Stimulated activated CD8-positive, alpha-beta memory T cell treated with anti-CD3 and anti-CD28 coated beads, Interleukin-2, amount 100 ng/mL, for 48 hours (primary cell): Measurements from ENCODE around the gene TRIM31.

Experiments
- DNase-seq, 2 donors: peaks; one replicate each; pipeline ENCODE4 v3.0.0-alpha.2; 2020; ENCODE audit warnings: low read depth in 2 of 2

The TRIM31 gene

DNA sequence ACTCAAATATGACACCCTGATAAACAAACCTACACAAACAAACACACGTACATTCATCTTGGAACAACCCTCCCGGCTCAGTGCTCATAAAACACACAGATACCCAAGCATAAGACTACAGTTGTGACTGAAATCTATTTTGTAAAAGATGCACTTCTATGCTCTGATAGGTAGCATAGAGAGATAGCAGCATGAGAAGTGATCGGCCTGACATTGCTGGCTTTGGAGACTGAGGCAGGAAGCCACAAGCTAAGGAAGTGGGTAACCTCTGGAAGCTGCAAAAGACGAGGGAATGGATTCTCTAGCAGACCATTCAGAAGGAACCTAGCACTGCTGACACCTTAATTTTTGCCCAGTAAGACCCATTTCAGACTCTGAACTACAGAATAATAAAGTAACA lies 35.7 kb downstream of the TRIM31 start:
- no peak for DNase-seq

DNA sequence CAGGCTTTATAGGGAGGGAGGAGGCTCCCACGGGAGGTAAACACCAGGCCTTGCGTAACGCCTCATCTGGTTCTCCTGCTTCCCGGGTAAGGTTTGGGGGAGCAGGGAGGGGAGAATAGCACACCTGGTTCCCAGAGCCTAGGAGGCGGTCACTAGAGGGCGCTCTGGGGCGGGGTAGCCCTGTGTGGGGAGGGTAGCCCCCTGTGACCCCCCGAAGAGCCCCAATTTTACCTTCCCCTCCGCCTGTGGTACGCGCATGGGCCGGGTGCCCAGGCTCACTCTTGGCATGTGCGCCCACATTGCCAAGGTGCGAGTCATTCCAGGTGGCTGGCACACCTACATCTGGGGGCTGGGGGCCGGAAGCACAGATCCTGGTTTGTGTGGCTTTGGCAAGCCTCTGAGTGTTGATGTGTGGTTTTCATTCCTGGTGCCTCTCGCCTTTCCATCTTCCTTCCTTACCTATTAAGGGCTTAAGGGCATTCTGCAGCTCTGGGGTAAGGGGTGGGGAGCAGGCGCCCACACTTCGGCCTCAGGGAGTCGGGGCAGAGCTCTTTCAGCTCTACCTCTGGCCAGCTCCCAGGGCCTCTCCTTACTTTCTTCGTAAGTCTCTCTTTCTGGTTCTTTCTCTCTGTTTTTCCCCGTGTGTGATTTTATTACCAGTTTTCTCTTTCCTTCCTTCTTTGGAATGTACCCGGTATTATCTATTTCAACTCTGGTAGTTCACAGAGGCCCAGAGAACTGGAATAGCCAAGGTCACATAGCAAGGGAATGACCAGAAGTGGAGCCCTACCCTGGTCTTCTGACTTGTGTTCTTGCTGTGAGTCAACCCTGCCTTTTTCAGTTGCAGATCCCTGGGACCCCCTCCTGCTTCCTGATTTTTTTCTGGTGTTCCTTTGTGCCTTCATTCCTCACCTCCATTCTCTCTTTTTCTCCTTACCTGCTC lies 36.8 kb downstream of the TRIM31 start:
- DNase-seq, result no peak

- DNase-seq, result no peak
Measured at GRCh38 chr6:30075094-30075789, 37.6 kb downstream of the TRIM31 start, which contains the start of gene RNF39. RNF39 (minus strand) TSS chr6:30075769; CDS start chr6:30075585, 184 bp downstream.

- no peak for DNase-seq
Measured at GRCh38 chr6:30074331-30075093, 38.4 kb downstream of the TRIM31 start.

DNA sequence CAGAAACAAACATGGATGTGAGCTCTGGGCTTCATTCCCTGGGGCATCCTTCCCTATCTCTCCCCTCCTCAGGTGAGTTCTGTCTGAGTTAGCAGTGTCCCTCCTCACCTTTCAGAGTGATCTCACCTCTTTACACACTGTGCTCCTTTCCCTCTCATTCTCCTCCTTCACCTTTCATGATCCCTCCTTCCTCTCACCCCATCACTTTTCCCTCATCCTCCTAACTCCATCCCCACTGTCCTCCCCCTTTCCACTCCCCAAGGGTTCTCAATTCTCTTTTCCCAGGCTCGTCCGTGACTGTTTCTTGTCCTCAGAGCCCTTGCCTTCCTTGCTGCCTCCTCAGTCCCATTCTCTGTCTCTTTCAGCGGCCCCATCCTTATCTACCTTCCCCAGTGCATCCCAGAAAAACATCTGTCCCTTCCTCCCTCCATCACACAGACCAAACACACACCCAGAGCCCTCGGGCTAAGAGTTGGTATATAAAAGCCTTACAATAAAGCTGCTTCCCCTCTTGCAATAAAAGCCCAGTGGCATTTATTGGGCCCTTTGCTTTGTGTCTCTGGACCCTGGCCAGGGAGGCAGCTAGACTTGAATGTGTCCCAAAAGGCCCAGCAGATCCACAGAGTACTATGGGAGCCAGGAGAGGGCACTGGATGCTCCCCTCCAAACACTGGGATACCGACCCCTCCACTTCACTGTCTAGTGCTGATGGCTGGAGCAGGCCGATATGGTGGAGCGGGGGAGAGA lies 39.2 kb downstream of the TRIM31 start:
- DNase-seq, result no peak

DNA sequence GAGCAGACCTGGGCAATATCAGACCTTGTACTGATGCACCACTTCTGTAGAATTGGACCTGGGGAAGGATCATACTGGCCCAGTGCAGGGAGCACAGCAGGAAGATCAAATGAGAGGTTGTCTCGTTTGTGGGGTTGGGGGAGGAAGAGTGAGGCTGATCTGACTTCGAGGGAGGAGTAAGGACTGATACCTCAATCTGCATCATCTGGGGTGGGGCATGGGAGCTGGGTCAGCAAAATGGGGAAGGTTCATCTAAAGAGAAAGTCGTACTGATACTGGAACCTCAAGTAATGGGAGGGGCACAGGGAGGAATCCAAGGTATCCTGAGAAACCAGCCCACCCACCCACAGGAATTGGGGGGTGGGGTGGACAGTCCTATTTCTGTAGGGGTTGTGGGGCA lies 41.0 kb downstream of the TRIM31 start:
- DNase-seq, result no peak

- DNase-seq, result no peak
Measured at GRCh38 chr6:30071081-30071818, 41.6 kb downstream of the TRIM31 start.

DNA sequence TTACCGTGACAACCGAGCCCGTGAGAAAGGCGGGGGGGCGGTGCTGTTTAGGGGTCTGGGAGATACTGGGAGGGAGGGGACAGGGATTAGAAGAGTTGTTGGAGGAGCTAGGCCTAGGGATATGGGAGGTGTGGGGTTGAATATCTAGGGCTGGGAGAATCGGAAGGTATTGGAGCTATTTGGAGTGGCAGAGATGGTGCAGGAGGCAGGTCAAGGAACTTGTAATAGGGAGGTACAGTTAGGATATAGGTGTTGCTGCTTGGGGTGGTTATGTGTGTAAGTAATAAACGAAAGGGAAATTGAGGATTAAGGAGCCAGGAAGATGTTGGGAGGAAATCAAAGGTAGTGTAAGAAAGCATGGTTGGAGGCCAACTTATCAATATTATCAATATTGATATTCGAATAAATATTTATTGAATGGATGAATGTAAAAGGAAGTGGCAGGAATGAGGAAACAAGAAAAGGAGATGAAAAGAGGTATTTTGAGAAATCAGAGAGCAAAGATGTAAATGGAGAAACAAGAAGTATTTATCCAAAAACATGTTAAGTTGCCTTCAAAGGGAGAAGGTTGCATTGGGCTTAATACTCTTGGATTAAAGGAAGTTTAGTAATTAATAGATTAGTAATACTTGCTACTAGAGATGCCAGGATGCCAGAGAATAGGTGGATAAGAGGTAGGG lies 45.3 kb downstream of the TRIM31 start:
- DNase-seq, result no peak

DNA sequence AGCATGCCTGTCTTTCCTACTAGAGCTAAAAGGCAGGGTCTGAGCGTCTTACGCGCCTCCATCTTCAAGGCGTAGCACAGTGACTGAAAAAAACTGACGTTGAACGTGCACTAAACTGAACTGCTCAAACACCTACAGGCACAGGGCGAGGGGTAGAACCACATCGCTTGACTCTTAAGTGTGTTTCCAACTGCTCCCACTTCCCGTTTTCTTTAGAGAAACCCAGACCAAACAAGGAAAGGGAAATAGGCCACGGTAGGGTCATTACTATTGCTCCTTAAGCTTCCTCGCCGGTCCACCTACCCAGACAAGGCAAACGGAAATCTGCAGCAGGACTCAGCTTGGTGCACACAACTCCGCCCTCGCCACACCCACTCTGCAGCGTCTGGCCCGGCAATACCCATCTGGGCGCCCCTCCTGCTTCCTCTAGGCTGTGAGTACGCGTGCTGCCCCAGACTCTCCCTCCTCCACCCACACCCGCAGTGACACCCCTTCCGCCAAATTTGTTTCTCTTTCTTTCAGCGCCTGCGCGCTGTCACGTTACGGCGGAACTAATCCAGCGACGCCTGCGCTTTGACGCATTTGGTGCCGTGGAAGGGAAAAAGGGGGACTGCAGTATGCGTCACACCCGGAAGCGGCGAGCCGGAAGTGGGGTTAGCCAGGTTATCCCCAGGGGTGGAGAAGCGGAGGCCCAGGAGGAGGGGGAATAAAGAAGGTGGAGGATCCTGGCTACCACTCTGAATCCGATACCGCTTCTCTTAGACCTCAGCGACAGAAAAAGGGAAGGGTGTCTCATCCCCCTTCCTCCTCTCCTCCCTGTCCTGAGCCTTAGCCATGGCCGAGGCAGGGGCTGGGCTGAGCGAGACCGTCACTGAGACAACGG lies 46.1 kb downstream of the TRIM31 start, which contains the start of gene PPP1R11:
PPP1R11 (plus strand) TSS at position 622 of the 883 bp plus-strand sequence; CDS start at position 835, 213 bp downstream.
- DNase-seq, result peak; percentile 95 to 98

- no peak for DNase-seq
Measured at GRCh38 chr6:30066082-30066481, 46.8 kb downstream of the TRIM31 start.

DNA sequence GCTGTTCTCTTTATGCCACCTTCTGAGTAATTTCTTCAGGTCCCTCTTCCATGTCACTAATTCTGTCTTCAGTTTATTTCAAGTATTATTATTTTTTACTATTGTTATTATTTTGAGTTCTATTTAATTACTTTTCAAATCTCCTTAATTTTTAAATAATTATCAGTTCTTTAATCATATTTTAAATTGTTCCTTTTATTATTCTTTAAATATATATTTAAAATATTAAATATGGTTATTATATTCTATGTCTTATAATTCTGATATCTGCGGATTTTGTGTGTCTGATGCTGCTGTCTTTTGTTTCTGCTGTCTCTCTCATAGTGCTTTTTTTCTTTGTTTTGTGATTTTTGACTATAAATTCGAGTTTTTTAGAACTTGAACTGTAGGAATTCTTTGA lies 49.6 kb downstream of the TRIM31 start:
- no peak for DNase-seq

DNA sequence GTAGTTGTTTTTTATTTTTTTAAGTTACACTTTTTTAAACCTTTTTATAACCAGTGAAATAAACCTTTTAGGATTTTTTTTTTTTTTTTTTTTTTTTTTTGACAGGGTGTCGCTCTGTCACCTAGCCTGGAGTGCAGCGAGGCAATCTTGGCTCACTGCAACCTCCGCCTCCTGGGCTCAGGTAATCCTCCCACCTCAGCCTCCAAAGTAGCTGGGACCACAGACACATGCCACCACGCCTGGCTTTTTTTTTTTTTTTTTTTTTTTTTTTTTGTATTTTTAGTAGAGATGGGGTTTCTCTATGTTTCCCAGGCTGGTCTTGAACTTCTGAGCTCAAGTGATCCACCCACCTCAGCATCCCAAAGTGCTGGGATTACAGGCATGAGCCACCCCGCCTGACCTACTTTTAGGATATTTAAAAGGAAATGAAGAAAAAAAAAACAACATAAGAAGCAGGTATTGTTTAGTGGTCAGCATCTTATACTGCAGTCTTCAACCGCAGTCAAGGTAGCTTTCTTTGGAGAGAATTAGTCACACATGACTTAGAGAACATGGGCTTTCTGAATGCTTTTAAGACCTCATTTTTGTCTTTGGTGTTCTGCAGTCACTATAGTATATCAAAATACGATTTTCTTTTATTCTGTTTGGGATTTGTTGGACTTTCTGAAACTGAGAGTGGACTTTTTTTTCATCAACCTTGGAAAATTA lies 50.3 kb downstream of the TRIM31 start:
- DNase-seq, result no peak

DNA sequence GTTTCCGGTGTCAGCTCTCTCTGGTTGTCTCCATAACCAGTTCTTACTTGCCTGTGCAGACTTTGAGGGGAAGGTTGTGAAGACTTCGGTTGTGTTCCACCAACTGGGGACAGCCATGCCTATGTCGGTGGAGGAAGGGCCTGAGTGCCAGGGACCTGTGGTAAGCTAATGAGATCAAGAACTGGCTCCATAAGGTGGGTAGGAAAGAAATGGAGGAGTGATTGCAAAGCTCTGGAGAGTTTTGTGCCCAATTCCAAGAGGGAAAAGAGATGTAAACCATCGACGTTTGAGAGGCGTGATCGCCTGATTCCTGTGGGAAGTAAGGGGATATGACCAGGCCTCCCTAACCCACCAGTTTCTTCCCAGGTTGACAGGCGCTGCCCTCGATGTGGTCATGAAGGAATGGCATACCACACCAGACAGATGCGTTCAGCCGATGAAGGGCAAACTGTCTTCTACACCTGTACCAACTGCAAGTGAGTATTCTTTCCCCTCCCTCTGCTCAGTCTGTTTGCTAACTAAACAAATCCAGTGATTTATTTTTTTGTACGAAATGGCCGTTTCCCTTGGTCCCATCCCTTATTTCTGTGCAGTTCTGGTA lies 50.9 kb downstream of the TRIM31 start:
- DNase-seq, result no peak

GRCh38 chr6:30061092-30061857 lies 51.6 kb downstream of the TRIM31 start, which contains the start of gene POLR1H:
POLR1H (plus strand) TSS chr6:30061265; CDS start chr6:30061525, 260 bp downstream.
- peak; percentile 67 to 74 for DNase-seq

- no peak for DNase-seq
Measured at GRCh38 chr6:30060606-30061091, 52.2 kb downstream of the TRIM31 start.

DNA sequence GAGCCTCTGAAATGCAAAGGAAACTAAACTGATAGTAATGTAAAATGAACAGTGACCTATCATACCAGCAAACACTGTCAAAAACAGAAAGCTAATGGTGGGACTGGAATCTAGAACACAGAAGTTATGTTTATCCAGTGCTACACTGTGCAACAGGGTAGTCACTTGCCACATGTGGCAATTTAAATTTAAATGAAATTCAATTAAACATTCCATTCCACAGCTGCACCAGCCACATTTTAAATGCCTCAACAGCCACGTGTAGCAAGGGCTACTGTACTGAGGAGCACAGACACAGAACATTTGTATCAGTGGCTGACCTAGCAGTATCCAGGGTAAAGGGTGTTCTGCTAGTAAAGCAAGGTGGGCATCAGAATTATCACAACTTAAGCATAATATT lies 57.4 kb downstream of the TRIM31 start:
- DNase-seq, result no peak

DNA sequence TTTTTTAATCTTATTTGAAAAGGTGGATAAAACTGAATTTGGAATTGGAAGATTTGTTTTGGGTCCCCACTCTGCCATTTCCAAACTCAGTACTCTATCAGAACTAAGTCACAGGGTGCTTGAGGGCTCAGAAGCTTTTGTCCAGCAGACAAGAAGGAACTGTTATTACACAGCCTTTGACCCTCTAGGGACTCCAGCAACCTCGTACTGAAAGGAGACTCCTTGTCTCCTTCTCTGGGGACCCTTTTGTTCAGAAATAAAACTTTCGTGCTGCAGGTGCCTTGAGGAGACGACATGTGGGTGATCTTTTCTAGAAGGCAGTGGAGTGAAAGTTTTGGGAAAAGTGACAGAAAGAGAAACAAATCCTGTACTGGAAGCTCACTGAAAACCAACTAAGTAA lies 59.2 kb downstream of the TRIM31 start:
- DNase-seq, result no peak
